Tongue (tissue), 2 donors: ENCODE data around the gene COL23A1. TPM values are rescaled to one million over a fixed set of nuclear protein-coding genes. Genes with fewer than 3 reads are reported as not detected.
A peak's percentile ranks its signal among the peaks of the same experiment; 100 is the strongest.
"Not testable (repeated sequence)": the region's sequence is repeated elsewhere in the genome, so short reads cannot be mapped to it uniquely, and the experiment has no call there.

Experiments used
- DNase-seq: peaks from one replicate; pipeline ENCODE4 v3.0.0-alpha.2; 2015
- total RNA-seq: library from RNA; depleted of rRNA; stranded (reverse); fragments of >200 nt; gene quantifications from one replicate; pipeline ENCODE4 v1.2.3, GENCODE V29; 2014

COL23A1 gene
- total RNA-seq, 1 donor from 2014 or later: 5.4 TPM

DNA sequence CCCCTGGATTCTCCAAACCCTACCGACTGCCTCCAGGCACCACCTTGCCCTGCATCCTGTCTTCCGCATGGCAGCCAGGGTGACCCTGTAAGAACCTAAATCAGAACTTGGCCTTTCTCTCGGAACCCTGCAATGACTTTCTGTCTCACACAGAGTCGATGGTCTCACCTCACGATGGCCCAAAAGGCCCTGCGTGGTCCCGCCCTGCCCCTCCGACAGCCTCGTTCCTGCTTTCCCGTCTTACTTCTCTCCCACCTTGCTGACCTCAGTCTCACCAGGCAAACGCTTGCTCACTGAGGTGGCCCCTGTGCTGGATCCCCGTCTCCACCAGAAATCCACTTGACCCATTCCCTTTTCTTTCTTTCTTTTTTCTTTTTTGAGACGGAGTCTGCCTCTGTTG, 214.8 kb downstream of the COL23A1 start:
- no peak for DNase-seq

GRCh38 chr5:178373711-178374110, 216.5 kb downstream of the COL23A1 start:
- no peak for DNase-seq

- DNase-seq: peak; percentile 58
These were observed 218.0 kb downstream of the COL23A1 start for GRCh38 chr5:178372142-178372571.

DNA sequence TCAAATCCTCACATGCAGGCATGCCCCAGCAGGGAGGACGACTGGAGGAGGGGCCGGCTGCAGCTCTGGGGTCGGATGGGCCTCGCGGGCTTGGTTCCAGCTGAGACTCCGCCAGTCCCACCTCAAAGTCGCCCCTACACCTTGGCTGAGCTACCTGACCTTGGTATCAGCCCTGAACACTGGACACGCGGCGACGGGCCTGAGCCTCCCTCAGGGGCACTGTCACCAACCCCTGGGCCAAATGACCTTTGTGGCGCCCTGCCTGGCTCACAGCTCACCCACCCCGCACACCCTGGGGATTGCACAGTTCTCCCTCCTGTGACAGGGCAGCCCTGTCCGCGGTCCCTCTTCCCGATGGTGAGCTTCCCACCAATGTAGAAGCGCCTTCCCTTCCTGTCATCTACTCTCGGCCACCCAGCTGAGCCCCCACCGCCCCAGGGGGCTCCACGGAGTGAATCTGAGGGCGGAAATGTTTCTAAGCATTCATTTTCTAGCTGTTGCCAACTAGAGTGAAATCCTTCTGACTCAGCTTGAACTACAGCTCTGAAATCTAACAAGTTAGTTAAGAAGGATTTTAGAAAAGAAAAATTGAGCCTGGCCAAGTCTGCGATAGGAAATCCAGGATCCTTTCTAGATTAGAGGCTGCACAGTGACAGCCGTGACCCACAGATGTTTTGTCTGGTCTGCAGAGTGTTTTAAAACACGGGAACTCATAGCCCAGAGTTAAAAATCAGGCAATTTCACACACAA, 218.7 kb downstream of the COL23A1 start:
- peak; percentile 58 for DNase-seq

DNA sequence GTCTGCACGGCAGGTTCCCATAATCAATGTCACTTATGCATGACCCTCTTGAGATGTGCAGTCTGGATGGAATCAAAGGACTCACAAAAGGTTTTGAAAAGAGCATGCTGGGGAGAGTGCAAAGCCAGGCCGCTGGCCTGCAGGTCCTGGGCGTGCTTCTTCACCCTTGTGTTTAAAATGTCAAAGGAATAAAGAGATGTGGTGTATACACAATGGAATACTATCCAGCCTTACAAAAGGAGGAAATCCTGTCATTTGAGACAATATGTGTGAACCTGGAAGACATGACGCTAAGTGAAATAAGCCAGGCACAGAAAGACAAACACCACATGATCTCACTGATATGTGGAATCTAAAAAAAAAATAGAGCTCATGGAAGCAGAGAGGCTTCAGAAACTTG, 220.1 kb downstream of the COL23A1 start:
- DNase-seq: no peak

- DNase-seq: not testable (repeated sequence)
These were observed 220.7 kb downstream of the COL23A1 start for GRCh38 chr5:178369469-178369868.

- DNase-seq: no peak
These were observed 221.4 kb downstream of the COL23A1 start for GRCh38 chr5:178368716-178369300.

DNA sequence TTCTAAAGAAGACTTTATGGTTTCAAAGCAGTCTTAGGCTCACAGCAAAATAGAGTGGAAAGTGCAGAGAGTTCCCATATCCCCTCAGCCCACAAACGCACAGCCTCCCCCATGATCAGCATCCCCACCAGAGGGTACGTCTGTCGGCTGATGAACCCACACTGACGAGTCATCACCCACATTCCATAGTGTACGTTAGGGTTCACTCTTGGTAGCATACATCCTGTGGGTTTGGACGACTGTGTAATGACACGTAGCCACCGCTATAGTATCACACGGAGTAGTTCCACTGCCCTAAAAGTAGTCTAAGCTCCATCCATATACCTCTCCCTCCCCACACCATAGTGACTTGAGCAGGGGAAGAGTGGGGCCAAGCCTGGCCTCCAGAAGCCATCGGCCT, 221.9 kb downstream of the COL23A1 start:
- no peak for DNase-seq

DNA sequence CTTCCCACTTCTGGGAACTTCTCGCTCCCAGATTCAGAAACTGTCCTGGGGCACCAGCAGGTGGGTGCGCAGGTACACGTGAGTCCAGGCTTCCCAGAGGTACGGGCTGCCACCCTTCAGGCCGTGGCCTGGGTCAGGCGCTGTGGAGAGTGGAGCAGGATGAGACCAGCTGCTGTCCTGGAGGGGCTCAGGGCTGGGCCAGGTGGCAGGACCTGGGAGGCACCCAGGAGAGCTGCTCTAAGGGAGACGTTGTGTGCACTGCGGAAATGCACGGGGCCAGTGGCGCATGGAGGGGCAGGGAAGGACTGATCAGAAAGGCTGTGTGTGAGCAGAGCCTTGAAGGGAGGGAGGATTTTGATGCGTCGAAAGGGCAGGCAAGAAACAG, 222.5 kb downstream of the COL23A1 start:
- DNase-seq: no peak

- DNase-seq: no peak
These were observed 223.0 kb downstream of the COL23A1 start for GRCh38 chr5:178366998-178367735.

GRCh38 chr5:178365501-178366440, 224.4 kb downstream of the COL23A1 start:
- DNase-seq: no peak

GRCh38 chr5:178364326-178364675, 225.9 kb downstream of the COL23A1 start:
- DNase-seq: no peak

- no peak for DNase-seq
These were observed 226.5 kb downstream of the COL23A1 start for GRCh38 chr5:178363501-178364325.

DNA sequence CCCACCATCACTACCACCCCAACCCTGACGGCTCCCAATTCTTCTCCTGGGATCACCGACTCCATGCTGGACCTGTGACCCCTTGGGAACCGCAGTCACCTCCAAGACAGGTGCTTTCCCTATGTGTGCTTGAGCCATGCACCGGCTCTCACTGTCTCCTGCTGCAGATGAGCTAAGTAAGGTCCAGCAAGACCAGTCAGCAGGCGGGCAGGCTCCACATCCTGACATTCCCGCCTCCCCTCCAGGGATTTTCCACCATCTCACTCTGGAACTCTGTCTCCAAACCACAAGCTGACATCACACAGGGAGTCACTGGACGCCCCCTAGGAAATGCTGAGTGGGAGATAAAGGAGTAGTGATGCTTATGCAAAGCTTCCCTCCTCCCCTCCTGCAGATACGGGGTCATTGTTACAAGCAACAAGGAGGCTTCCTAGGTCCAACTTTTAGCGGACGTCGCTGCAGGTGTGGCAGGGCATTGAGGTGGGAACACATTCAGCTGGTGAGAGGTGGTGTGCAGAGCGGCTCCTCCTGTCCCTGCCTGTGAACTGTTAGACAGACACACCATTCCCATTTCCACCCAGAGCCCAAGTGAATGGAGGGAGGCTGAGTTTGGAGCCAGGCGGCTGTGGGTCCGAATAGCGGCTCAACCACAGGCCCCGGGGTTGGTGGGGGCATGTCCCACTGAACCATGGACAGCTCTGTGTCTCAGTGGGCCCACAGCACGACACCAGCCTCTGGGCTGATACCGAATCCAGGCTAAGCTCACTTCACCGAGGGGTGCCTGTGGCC, 228.3 kb downstream of the COL23A1 start:
- DNase-seq: no peak

DNA sequence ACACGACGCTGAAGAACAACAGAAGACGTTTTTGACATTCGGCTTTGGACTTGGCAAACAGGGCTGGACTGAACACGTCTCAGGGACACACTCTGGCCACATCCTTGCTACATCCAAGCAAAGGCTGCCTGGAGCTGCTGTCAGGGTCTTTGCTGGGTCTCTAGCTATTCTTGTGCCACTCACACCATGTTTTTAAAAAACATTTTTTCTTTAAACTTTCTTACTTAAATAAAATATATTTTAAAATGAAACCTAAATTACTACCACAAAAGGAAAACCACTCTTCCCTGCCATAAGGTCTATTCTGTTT, 229.3 kb downstream of the COL23A1 start:
- no peak for DNase-seq

DNA sequence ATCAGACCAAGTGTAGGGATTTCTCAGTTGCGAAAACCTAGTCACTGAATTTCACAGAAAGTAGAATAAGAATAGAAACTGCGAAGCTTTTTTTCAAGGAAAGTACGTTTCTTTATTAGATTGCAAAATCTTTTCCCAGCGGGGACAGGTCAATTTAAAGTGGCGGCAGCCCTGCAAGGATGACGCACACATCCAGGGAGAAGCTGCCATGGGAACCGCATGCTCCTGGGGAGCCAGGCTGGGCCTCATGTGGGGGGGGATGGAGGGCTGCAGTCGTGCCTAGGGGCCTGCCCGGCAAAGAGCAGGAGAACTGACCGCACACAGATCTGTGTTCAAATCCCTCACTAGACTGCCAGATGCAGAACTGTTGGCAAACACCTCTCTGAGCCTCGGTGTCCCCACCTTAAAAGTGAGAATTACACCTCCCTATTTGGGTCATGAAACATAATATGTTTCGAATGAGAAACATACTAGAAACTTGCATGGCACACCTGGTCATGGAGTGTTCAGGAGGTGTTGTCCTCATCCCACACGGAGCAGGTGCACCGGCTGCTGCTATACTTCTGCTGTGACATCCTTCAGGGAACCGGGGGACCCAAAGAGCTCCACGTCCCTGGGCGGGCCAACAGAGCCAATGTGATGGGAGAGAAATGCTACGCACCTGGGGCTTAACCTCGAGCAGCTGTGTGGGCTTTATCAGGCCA, 229.8 kb downstream of the COL23A1 start:
- no peak for DNase-seq

DNA sequence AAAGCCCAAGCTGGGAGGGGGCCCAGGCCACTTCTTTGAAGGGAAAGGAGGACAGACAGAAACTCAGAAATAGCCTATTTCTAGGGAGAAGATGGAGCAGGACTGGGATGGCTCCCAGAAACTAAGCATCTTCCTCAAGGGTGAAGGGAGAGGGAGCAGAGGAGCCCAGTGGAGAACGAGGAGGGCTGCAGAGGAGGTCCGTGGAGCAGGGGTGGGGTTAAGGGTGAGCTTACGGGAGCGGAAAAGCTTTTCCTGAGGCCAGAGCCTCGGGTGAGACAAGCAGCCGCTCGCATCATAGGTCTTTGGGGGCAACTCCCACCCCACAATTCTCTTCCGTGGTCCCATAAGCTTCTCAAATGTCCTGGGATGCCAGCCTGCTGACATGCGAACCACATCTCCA, 230.5 kb downstream of the COL23A1 start:
- no peak for DNase-seq

DNA sequence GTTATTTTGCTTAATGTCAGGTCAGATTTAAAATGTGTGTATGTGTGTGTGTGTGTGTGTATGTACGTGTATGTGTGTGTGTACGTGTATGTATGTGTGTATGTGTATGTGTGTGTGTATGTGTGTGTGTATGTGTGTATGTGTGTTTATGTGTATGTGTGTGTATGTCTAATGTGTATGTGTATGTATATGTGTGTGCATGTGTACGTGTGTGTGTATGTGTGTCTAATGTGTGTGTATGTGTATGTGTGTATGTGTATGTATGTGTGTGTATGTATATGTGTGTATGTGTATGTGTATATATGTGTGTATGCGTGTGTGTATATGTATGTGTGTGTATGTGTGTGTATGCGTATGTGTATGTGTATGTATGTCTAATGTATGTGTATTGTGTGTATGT, 232.5 kb downstream of the COL23A1 start:
- no peak for DNase-seq

- DNase-seq: no peak
These were observed 233.1 kb downstream of the COL23A1 start for GRCh38 chr5:178357121-178357521.

DNA sequence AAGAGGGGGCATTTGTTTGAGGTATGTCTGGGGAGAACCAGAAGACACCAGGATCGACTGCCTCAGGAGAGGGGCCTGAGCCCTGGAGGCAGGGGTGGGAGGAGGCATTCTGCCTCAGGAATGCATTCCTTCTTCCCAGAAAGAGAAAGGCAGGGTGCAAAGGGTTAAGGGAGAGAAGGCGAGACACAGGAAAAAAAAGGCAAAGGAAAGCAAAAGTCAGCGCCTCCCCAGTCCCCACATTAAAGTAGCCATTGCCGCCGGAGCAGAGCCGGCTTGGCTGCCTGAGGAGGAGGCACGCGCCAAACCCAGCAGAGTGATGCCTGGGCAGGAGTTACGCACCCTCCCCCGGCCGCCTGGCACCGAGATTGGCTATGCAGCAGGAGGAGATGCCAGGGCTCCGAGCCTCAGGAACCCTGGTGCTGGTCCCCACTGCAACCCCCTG, 233.7 kb downstream of the COL23A1 start:
- no peak for DNase-seq
